Neural progenitor cell (in vitro differentiated cells): ENCODE results near the gene RUNX3.

ENCODE experiments used
- CTCF ChIP-seq: fragments of 200-600 bp; sonication (generic); IDR thresholded peaks from 2 replicates; pipeline ENCODE4 v1.5.1; 2017; ENCODE audit warnings: antibody characterized with exemption, mild to moderate bottlenecking
- EZH2 ChIP-seq: fragments of 200-600 bp; sonication (generic); IDR thresholded peaks from 2 replicates; pipeline ENCODE4 v1.6.1; 2017; ENCODE audit warnings: antibody characterized with exemption, mild to moderate bottlenecking, moderate library complexity
- EZH2phosphoT487 ChIP-seq: fragments of 200-600 bp; sonication (generic); IDR thresholded peaks from 2 replicates; pipeline ENCODE4 v1.6.1; 2017; ENCODE audit warnings: antibody characterized with exemption

- TF ChIP-seq CTCF (no peak), EZH2phosphoT487 (no peak), EZH2 (no peak)
Measured at GRCh38 chr1:24897263-24898151, 32.6 kb downstream of the RUNX3 start.
